ENCODE measurements around the gene FSTL4.

FSTL4 gene

GRCh38 chr5:133441166-133441815 lies 171.1 kb downstream of the FSTL4 start:
- Mint-ChIP-seq H3K27me3 (peaks cover 7% of the 10 kb centered on the region), H3K4me1 (no peaks in the 10 kb centered on the region), H3K4me3 (no peak overlapping the region), H3K36me3 (ENCODE audit: low read depth) (no peaks in the 10 kb centered on the region), H3K9me3 (no peaks in the 10 kb centered on the region), H3K27ac (no peak overlapping the region)
- ATAC-seq, result no peak
- no peak for DNase-seq

DNA sequence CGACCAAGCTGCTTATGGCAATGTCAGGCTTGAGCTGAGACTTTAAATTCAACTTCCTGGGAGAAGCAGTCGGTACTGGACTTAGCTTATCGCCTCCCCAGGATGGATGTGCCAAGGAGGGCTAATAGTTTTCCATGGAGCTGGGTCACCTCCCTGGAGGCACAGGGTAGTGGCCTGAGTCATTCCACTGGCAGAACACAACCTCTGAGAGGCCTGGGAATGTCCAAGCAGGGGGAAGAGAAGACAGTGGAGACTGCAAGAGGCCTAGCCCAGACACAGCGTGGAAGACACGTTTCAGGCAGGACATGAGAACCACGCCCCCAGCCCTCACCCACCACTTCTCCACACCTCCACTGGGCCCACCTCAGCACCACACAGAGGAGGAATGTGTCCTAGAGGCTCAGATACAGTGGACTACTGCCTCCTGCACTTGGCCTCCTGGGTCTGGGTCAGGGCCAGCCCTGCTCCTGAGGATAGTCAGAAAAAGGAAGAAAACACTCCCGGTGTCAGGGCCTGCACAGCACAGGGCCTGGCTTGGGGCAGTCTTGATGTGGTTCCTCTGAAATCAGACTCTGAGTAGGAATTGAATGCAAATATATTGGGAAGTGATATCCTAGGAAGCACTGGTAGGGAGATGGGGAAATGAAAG lies 171.8 kb downstream of the FSTL4 start:
- H3K9me3 Mint-ChIP-seq, result no peaks in the 10 kb centered on the region
- H3K4me3 Mint-ChIP-seq, result no peak overlapping the region
- ATAC-seq (no peak), DNase-seq (no peak)
- H3K4me1 Mint-ChIP-seq, result no peaks in the 10 kb centered on the region
- H3K36me3 Mint-ChIP-seq (ENCODE audit: low read depth), result no peaks in the 10 kb centered on the region
- peaks cover 7% of the 10 kb centered on the region for H3K27me3 Mint-ChIP-seq
- H3K27ac Mint-ChIP-seq, result no peak overlapping the region

- Mint-ChIP-seq H3K4me3 (no peak overlapping the region), H3K36me3 (ENCODE audit: low read depth) (no peaks in the 10 kb centered on the region), H3K27me3 (peaks cover 7% of the 10 kb centered on the region), H3K27ac (no peak overlapping the region), H3K9me3 (no peaks in the 10 kb centered on the region), H3K4me1 (no peaks in the 10 kb centered on the region)
- ATAC-seq (no peak), DNase-seq (no peak)
Measured at GRCh38 chr5:133439859-133440258, 172.5 kb downstream of the FSTL4 start.

DNA sequence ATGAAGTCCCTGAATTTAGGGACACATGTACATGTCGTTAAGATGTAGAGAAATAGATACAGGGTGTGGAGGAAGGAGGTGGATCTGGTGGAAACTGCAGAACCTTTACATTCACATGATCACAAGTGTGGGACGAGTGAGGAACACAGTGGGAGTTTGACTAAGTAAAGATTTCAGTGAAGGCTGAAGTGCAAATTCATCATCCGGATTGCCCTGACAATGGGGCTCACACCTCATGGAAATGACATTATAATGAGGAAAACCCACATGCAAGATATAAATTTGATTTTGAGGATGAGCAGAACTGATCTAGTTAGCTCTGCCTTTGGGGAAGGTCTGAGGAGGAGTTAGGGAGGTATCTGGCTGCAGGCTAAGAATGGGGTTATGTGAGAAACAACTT lies 173.9 kb downstream of the FSTL4 start:
- Mint-ChIP-seq H3K9me3 (no peaks in the 10 kb centered on the region), H3K36me3 (ENCODE audit: low read depth) (no peaks in the 10 kb centered on the region), H3K27ac (no peak overlapping the region), H3K27me3 (peaks cover 10% of the 10 kb centered on the region), H3K4me1 (no peaks in the 10 kb centered on the region), H3K4me3 (no peak overlapping the region)
- ATAC-seq, result no peak
- no peak for DNase-seq

GRCh38 chr5:133434336-133434735 lies 178.0 kb downstream of the FSTL4 start:
- Mint-ChIP-seq H3K9me3 (no peaks in the 10 kb centered on the region), H3K27me3 (peaks cover 11% of the 10 kb centered on the region), H3K4me1 (no peaks in the 10 kb centered on the region), H3K27ac (no peak overlapping the region), H3K36me3 (ENCODE audit: low read depth) (no peaks in the 10 kb centered on the region), H3K4me3 (no peak overlapping the region)
- ATAC-seq (no peak), DNase-seq (no peak)

GRCh38 chr5:133433641-133434040 lies 178.7 kb downstream of the FSTL4 start:
- no peaks in the 10 kb centered on the region for H3K36me3 Mint-ChIP-seq (ENCODE audit: low read depth)
- no peaks in the 10 kb centered on the region for H3K9me3 Mint-ChIP-seq
- no peaks in the 10 kb centered on the region for H3K4me1 Mint-ChIP-seq
- H3K4me3 Mint-ChIP-seq, result no peak overlapping the region
- no peak for DNase-seq
- ATAC-seq, result no peak
- H3K27me3 Mint-ChIP-seq, result peaks cover 11% of the 10 kb centered on the region
- H3K27ac Mint-ChIP-seq, result no peak overlapping the region

DNA sequence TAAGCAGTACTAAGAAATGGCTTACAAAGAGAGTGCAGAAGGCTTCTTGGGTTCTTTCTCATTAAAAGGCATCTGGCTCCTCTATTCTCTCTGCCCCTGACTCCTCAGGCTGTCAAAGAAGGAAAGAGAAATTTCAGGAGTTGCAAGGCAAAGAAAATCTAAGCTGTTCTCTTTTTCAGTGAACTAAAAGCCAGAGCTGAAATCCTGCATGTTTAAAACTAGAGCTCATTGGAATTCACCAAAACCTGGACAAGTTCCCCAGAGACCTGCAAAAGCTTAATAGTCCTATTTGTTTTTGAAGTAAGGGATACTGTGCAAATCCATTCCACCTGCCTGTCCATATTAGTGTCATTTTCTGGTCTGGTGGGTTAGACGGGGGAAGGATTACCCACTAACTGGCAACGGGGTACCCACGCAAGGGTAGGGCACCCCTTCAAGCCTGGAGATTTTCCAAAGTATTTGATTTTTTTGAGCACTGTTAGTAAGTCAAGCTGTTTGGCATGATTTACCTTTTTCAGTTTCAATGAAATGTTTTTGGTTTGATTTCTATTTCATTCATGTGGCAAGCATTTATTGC lies 179.3 kb downstream of the FSTL4 start:
- H3K36me3 Mint-ChIP-seq (ENCODE audit: low read depth), result no peaks in the 10 kb centered on the region
- H3K27me3 Mint-ChIP-seq, result peaks cover 9% of the 10 kb centered on the region
- no peak overlapping the region for H3K27ac Mint-ChIP-seq
- no peak for DNase-seq
- H3K4me3 Mint-ChIP-seq, result no peak overlapping the region
- no peaks in the 10 kb centered on the region for H3K9me3 Mint-ChIP-seq
- ATAC-seq, result no peak
- H3K4me1 Mint-ChIP-seq, result no peaks in the 10 kb centered on the region

DNA sequence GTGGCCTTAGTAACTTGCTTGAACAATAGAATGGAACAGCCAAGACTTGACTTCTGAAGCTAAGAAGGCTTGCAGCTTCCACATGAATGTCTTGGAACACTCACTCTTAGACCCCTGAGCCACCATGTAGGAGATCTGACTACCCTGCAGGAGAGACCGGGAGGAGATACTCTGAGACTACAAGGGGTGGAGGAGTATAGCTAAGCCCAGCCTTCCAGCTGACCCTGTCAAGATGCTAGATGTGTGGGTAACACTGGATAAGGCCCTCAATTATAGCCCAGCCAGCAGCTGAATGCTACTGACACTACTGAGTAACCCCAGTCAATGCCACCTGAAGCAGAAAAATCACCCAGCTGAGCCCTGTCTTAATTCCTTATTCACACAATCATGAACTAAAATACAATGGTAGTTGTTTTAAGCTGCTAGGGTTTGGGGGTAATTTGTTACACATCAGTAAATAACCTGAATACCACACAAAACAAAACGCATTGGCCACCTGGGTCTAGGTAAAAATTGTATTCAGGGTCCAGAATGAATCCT lies 180.9 kb downstream of the FSTL4 start:
- Mint-ChIP-seq H3K4me1 (no peaks in the 10 kb centered on the region), H3K36me3 (ENCODE audit: low read depth) (no peaks in the 10 kb centered on the region), H3K4me3 (no peak overlapping the region), H3K27ac (no peak overlapping the region), H3K9me3 (no peaks in the 10 kb centered on the region), H3K27me3 (peaks cover 7% of the 10 kb centered on the region)
- ATAC-seq (no peak), DNase-seq (no peak)

DNA sequence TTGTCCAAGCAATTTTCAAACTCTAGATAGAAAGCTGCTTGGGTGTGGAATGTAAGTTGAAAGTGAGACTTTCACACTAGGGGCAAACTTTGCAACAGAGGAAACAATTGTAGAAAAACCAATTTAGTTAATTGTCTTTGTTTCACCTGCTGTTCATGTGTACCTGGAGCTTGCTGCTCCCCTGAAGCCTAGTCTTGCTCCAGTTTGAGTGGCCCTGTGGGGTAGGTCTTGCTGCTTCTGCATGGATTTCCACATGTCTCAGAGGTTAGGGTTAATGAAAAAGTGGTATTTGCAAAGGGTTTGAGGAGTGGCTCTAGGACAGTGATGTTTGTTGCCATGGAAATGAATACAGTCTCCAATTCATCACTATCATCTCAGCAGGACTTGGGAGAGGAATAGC lies 182.2 kb downstream of the FSTL4 start:
- no peaks in the 10 kb centered on the region for H3K4me1 Mint-ChIP-seq
- no peaks in the 10 kb centered on the region for H3K9me3 Mint-ChIP-seq
- H3K27me3 Mint-ChIP-seq, result peaks cover 8% of the 10 kb centered on the region
- H3K4me3 Mint-ChIP-seq, result no peak overlapping the region
- no peak overlapping the region for H3K27ac Mint-ChIP-seq
- no peak for DNase-seq
- no peaks in the 10 kb centered on the region for H3K36me3 Mint-ChIP-seq (ENCODE audit: low read depth)
- no peak for ATAC-seq

DNA sequence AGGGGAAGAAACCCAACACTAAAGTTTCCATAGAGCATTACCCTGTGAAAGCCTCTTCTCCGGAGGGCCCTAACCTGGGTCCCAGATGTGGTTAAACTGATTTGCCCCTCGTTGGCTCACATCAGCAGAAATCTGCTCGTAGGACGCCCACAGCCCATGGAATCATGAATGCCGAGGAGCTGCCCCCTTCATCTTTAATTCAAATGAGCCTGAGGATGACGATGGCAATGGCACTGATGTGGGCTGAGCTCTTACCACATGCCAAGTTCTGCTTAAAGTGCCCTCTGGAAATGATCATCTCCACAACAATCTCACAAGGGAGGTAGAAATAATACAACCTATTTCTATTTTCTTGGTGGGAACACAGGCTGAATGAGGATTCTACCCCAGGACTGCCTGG lies 183.3 kb downstream of the FSTL4 start:
- Mint-ChIP-seq H3K27ac (no peak overlapping the region), H3K4me1 (peaks cover 2% of the 10 kb centered on the region), H3K27me3 (peaks cover 8% of the 10 kb centered on the region), H3K36me3 (ENCODE audit: low read depth) (no peaks in the 10 kb centered on the region), H3K4me3 (no peak overlapping the region), H3K9me3 (no peaks in the 10 kb centered on the region)
- DNase-seq (no peak), ATAC-seq (no peak)

GRCh38 chr5:133428072-133428660 lies 184.2 kb downstream of the FSTL4 start:
- Mint-ChIP-seq H3K36me3 (ENCODE audit: low read depth) (no peaks in the 10 kb centered on the region), H3K27me3 (peaks cover 8% of the 10 kb centered on the region), H3K4me1 (peaks cover 10% of the 10 kb centered on the region), H3K9me3 (no peaks in the 10 kb centered on the region), H3K27ac (no peak overlapping the region), H3K4me3 (no peak overlapping the region)
- DNase-seq (no peak), ATAC-seq (no peak)

DNA sequence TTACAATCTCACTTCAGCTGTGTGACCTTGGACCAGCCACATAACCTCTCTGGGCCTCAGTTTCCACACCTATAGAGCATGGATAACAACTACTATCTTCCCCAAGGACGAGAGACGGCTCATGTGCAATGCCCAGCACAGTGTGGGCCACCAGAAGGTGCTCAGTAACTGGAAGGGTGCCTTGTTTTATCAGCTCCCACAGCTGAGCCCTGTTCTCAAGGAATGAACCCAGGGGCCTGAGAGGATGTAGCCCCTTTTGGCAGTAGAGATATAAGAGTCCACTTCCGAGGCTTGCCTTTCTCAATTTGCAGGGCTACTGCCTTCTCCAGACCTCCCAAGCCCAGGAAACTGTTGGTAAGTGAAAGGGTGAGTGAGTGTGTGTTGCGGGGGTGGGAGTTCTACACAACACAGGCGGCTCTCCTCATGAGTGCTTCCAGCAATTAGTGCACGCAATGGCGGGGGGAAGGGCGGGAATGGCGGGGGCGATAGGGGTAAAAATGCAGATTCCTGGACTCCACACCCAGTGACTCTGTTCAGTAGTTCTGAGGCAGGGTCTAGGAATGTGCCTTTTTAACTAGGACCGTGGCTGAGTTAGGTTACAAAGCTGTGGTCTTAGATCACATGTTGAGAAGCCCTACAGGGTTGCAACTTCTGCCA lies 185.1 kb downstream of the FSTL4 start:
- H3K9me3 Mint-ChIP-seq, result no peaks in the 10 kb centered on the region
- H3K27ac Mint-ChIP-seq, result no peak overlapping the region
- ATAC-seq, result no peak
- H3K4me1 Mint-ChIP-seq, result peaks cover 10% of the 10 kb centered on the region
- H3K27me3 Mint-ChIP-seq, result peaks cover 10% of the 10 kb centered on the region
- H3K36me3 Mint-ChIP-seq (ENCODE audit: low read depth), result no peaks in the 10 kb centered on the region
- no peak overlapping the region for H3K4me3 Mint-ChIP-seq
- no peak for DNase-seq

- no peak overlapping the region for H3K27ac Mint-ChIP-seq
- peaks cover 18% of the 10 kb centered on the region for H3K27me3 Mint-ChIP-seq
- peaks cover 10% of the 10 kb centered on the region for H3K4me1 Mint-ChIP-seq
- ATAC-seq (no peak), DNase-seq (no peak)
- H3K9me3 Mint-ChIP-seq, result no peaks in the 10 kb centered on the region
- H3K4me3 Mint-ChIP-seq, result no peak overlapping the region
- no peaks in the 10 kb centered on the region for H3K36me3 Mint-ChIP-seq (ENCODE audit: low read depth)
Measured at GRCh38 chr5:133426264-133426663, 186.1 kb downstream of the FSTL4 start.

- Mint-ChIP-seq H3K4me3 (no peak overlapping the region), H3K27ac (no peak overlapping the region), H3K4me1 (peaks cover 10% of the 10 kb centered on the region), H3K36me3 (ENCODE audit: low read depth) (no peaks in the 10 kb centered on the region), H3K9me3 (no peaks in the 10 kb centered on the region), H3K27me3 (peaks cover 18% of the 10 kb centered on the region)
- ATAC-seq (no peak), DNase-seq (no peak)
Measured at GRCh38 chr5:133425764-133426163, 186.6 kb downstream of the FSTL4 start.
